Ovary (tissue), 3 donors: ENCODE results near the gene OR6F1.

Source experiments
- CTCF ChIP-seq, 3 donors: fragments of 450-650 bp in 2 of 3; fragments of 200-600 bp in 1 of 3; IDR thresholded peaks; one replicate each; pipeline versions ENCODE4 v1.5.1 to v1.8.0; 2016 to 2022; ENCODE audit warnings: antibody characterized with exemption in 3 of 3, mild to moderate bottlenecking in 1 of 3
- EP300 ChIP-seq: sonication (generic); formaldehyde crosslinking; IDR thresholded peaks from one replicate; pipeline ENCODE4 v1.6.1; 2017; ENCODE audit warnings: antibody characterized with exemption
- POLR2A ChIP-seq: fragments of 450-650 bp; IDR thresholded peaks from one replicate; pipeline ENCODE4 v1.6.1; 2017; ENCODE audit warnings: antibody characterized with exemption, mild to moderate bottlenecking, moderate library complexity
- donor health status: DM: no; HTN: no; CAD: no.

DNA sequence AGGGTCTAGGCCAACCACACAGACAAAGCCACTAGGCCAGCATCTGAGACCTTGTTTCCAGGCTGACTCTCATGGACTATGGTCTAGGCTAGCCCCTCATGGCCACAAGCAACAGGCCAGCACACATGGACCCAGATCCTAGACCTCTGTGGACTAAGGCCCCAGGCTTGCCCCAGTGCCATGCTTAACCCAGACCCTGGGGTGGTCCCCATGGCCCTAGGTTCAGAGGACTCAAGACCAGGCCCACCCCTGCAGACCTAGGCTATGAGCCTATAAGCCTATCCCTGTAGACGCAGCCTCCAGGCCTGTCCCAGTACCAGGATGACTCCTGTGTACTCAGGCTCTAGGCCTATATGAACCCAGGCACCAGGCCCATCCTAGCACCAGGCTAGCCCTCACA is 33.4 kb upstream of the OR6F1 start:
- no peak for TF ChIP-seq POLR2A
- TF ChIP-seq CTCF (IDR thresholded peaks at IDR 0.05) = no peak
- TF ChIP-seq EP300 = no peak
